ENCODE measurements around the gene TMEM219. TPM values are rescaled to one million over a fixed set of nuclear protein-coding genes. Genes with fewer than 3 reads are reported as not detected.
"Not testable (repeated sequence)": the region's sequence is repeated elsewhere in the genome, so short reads cannot be mapped to it uniquely, and the experiment has no call there.

Gene TMEM219
- total RNA-seq, 4 donors from 2014 or later, result 78.0 to 109 (median 106) TPM

DNA sequence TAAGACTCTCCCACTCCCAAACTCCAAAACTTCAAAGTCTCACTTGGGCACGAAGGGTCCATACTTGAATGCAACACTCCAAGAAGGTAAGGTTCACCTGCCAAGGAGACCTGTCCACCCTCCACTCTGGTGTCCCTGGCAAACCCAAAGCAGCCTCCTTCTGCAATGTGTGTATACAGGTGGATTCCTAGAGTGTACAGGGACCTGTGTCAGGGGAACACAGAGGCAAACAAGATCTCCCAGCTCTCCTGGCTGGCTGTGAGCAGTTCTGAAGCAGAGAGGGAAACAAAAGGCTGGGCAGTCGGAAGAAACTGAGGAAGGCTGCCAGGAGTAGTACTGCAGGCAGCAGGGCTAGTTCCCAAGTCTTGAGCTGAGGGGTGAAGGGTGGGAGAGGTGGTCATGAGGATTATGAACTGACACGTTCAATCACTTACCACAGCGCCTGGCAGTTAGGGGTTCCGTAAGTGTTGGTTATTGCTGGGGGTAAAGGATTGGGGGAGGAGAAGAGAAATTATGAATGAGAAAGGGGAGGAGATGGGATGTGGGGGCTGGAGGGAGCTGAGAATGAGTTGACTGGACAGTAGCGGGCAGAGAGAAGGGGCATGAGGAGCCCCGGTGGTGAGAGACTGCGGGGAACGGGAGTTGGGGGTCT is 36.6 kb upstream of the TMEM219 start:
- H3K27me3 ChIP-seq, result no peaks in the 10 kb centered on the region
- no peak overlapping the region for H3K27ac ChIP-seq
- H3K9me3 ChIP-seq, result no peaks in the 10 kb centered on the region
- peak overlapping the region; percentile 96 for H3K4me3 ChIP-seq
- DNase-seq (ENCODE audit: low spot score in 2 of 2), result no peak
- TF ChIP-seq EP300 (IDR thresholded peaks at IDR 0.05) (no peak), POLR2A (IDR thresholded peaks at IDR 0.05) (no peak), POLR2AphosphoS5 (IDR thresholded peaks at IDR 0.05) (no peak)
- TF ChIP-seq, protein P1, sequence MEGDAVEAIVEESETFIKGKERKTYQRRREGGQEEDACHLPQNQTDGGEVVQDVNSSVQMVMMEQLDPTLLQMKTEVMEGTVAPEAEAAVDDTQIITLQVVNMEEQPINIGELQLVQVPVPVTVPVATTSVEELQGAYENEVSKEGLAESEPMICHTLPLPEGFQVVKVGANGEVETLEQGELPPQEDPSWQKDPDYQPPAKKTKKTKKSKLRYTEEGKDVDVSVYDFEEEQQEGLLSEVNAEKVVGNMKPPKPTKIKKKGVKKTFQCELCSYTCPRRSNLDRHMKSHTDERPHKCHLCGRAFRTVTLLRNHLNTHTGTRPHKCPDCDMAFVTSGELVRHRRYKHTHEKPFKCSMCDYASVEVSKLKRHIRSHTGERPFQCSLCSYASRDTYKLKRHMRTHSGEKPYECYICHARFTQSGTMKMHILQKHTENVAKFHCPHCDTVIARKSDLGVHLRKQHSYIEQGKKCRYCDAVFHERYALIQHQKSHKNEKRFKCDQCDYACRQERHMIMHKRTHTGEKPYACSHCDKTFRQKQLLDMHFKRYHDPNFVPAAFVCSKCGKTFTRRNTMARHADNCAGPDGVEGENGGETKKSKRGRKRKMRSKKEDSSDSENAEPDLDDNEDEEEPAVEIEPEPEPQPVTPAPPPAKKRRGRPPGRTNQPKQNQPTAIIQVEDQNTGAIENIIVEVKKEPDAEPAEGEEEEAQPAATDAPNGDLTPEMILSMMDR (IDR thresholded peaks at IDR 0.05), result no peak
- peaks cover 27% of the 10 kb centered on the region for H3K4me1 ChIP-seq
- WGBS, result 10% methylated on average over 9 of the region's 9 CpGs
- H3K36me3 ChIP-seq, result peaks cover 23% of the 10 kb centered on the region

DNA sequence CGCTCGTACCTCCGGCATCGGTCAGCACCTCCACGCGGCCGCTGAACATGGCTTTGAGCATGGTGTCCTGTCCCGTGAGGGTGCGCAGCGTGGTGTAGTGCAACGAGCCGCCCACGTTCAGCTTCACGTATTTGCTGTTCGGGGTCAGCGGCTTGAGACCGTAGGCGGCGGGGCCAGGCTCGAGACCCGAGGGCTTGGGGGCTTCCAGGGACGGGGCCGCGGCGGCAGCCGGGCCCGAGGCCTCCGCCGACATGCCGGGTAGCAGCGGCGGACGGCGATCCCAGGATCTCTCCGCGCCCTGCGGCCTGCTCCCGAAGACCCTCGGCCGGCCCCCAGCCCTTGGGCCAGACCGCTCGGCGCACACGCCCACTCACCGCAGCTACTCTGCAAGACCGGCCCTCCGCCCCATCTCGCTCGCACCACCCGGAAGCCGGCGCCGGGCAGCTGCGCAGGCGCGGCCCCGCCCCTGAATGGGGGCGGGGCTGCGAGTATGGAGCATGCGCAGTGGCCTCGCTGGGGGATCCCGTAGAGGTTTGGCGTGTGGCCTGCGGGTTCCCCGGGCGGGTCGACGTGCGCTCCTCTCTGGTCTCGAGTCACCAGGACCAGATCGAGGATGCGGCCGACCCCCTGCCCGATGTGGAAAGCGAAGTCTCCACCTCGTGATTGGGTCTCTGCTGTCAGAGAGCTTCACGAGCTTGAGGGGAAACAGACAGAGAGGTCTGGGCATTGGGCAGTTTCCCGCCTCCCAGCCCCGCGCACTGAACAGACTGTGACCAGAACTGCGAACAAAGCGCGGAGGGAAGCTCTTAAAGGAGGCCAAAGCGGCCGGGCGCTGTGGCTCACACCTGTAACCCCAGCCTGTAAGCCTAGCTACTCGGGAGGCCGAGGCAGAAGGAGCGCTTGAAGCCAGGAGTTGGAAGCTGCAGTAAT is 35.8 kb upstream of the TMEM219 start, which contains the start of gene KCTD13:
Gene KCTD13, minus strand, starts transcription at position 446 of the 930 bp plus-strand sequence. Its CDS starts 193 bp downstream, at position 253.
- peak within 1 kb of the TSS; percentile 87 for H3K27ac ChIP-seq
- no peaks in the 10 kb centered on the region for H3K9me3 ChIP-seq
- peak; percentile 92 for DNase-seq (ENCODE audit: low spot score in 2 of 2)
- H3K4me3 ChIP-seq, result peak within 1 kb of the TSS; percentile 96
- H3K36me3 ChIP-seq, result peaks cover 17% of the 10 kb centered on the region
- 3% methylated on average over 19 of the region's 89 CpGs for WGBS
- TF ChIP-seq, protein P1 (IDR thresholded peaks at IDR 0.05), result no peak
- no peak for TF ChIP-seq EP300 (IDR thresholded peaks at IDR 0.05)
- TF ChIP-seq POLR2AphosphoS5 (IDR thresholded peaks at IDR 0.05), result peak in 2 of 3 donors; percentile 19 to 81
- peak; percentile 45 to 59 for TF ChIP-seq POLR2A (IDR thresholded peaks at IDR 0.05)
- H3K27me3 ChIP-seq, result no peaks in the 10 kb centered on the region
- peaks cover 27% of the 10 kb centered on the region for H3K4me1 ChIP-seq

DNA sequence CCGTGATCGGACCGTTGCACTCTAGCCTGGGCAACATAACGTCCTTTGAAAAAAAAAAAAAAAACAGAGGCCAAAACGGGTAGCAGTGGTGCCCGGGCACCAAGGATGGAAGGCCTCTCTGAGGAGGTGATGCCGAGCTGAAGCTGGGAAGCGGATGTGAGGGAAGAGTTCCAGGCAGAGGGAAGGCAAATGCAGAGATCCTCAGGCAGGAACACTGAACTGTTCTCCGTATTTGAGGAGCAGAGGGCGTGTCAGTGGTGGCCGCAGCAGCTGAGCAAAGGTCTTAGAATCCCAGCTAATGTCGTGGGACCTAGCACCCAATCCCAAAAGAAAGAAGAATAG is 35.2 kb upstream of the TMEM219 start:
- no peaks in the 10 kb centered on the region for H3K9me3 ChIP-seq
- H3K27me3 ChIP-seq, result no peaks in the 10 kb centered on the region
- WGBS, result under 1% methylated on average over 12 of the region's 12 CpGs
- peaks cover 27% of the 10 kb centered on the region for H3K4me1 ChIP-seq
- DNase-seq (ENCODE audit: low spot score in 2 of 2), result no peak
- H3K27ac ChIP-seq, result peak overlapping the region; percentile 87
- peak overlapping the region; percentile 96 for H3K4me3 ChIP-seq
- TF ChIP-seq POLR2AphosphoS5 (IDR thresholded peaks at IDR 0.05), result no peak
- no peak for TF ChIP-seq EP300 (IDR thresholded peaks at IDR 0.05)
- TF ChIP-seq POLR2A (IDR thresholded peaks at IDR 0.05), result no peak
- TF ChIP-seq, protein P1 (IDR thresholded peaks at IDR 0.05), result no peak
- peaks cover 11% of the 10 kb centered on the region for H3K36me3 ChIP-seq

DNA sequence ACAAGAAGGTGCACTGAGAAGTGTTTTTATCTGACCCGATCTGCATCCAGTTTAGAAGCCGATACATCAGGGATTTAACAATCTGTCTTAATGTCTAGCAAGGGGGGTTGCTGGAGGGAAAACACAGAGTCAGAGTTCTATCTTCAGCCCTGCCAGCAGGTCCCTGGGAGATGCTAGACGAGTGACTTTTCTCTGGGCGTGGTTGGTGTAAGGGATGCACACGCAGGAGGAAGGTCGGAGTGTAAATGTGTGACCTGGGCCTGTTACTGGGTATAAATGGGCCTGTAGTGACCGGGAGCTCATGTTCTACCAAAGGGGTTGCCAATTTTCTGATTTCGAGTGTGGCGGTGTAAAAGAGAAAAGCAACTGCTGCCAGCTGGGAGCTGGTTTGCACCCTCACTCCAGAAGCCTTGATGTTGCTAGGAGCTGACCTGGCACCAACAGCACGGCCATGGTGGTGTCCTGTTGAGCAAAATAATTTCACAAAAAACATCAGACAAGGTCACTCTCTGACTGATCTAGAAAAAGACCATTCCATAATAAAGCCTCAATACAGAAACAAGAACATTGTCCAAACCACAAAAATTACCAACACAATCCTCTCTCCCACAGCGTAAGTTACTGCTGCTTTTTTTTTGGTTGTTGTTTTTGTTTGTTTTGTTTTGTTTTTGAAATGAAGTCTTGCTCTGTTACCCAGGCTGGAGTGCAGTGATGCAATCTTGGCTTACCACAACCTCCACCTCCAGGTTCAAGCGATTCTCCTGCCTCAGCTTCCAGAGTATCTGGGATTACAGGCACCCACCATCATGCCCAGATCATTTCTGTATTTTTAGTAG is 34.6 kb upstream of the TMEM219 start:
- TF ChIP-seq EP300 (IDR thresholded peaks at IDR 0.05), result no peak
- peaks cover 27% of the 10 kb centered on the region for H3K4me1 ChIP-seq
- no peaks in the 10 kb centered on the region for H3K9me3 ChIP-seq
- DNase-seq (ENCODE audit: low spot score in 2 of 2), result peak in 1 of 2 donors; percentile 31
- H3K4me3 ChIP-seq, result peak overlapping the region; percentile 96
- WGBS, result 59% methylated on average over 12 of the region's 12 CpGs
- peaks cover 6% of the 10 kb centered on the region for H3K36me3 ChIP-seq
- H3K27me3 ChIP-seq, result no peaks in the 10 kb centered on the region
- H3K27ac ChIP-seq, result peak overlapping the region; percentile 87

DNA sequence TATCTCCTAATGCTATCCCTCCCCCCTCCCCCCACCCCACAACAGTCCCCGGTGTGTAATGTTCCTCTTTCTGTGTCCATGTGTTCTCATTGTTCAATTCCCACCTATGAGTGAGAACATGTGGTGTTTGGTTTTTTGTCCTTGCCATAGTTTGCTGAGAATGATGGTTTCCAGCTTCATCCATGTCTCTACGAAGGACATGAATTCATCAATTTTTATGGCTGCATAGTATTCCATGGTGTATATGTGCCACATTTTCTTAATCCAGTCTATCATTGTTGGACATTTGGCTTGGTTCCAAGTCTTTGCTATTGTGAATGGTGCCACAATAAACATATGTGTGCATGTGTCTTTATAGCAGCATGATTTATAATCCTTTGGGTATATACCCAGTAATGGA is 30.1 kb upstream of the TMEM219 start:
- WGBS, result 97% methylated on average over 2 of the region's 2 CpGs
- H3K4me1 ChIP-seq, result not testable (repeated sequence)

More for the DNA sequence above, 30.1 kb upstream of the TMEM219 start:
- H3K9me3 ChIP-seq; H3K4me3 ChIP-seq; DNase-seq (ENCODE audit: low spot score in 2 of 2); H3K36me3 ChIP-seq; H3K27ac ChIP-seq; H3K27me3 ChIP-seq: not testable (repeated sequence)
